Nephron progenitor cell (in vitro differentiated cells): Measurements from ENCODE around the gene LAT.
"Not testable (repeated sequence)": the region's sequence is repeated elsewhere in the genome, so short reads cannot be mapped to it uniquely, and the experiment has no call there.

Experiments
- DNase-seq: peaks from one replicate; pipeline ENCODE4 v3.0.0; 2021
- H3K27ac Mint-ChIP-seq: 2 replicates; pipeline ENCODE4 v1.8.0; 2021; ENCODE audit warnings: mild to moderate bottlenecking, moderate library complexity, mixed read lengths
- H3K27me3 Mint-ChIP-seq: 2 replicates; pipeline ENCODE4 v1.8.0; 2021; ENCODE audit warnings: mild to moderate bottlenecking, low read depth, mixed read lengths; ENCODE audit not compliant: poor library complexity
- H3K36me3 Mint-ChIP-seq: 2 replicates; pipeline ENCODE4 v1.8.0; 2021; ENCODE audit warnings: low read depth, mixed read lengths
- H3K4me1 Mint-ChIP-seq: 2 replicates; pipeline ENCODE4 v1.8.0; 2021; ENCODE audit warnings: mixed read lengths
- H3K4me3 Mint-ChIP-seq: 2 replicates; pipeline ENCODE4 v1.8.0; 2021; ENCODE audit warnings: mild to moderate bottlenecking, moderate library complexity, mixed read lengths
- H3K9me3 Mint-ChIP-seq: 2 replicates; pipeline ENCODE4 v1.8.0; 2021; ENCODE audit warnings: mild to moderate bottlenecking, moderate library complexity, mixed read lengths
- TF ChIP-seq, protein P1 (sequence below): fragments of 200-600 bp; sonication (generic); IDR thresholded peaks from 2 replicates; pipeline ENCODE4 v1.5.0; 2021; ENCODE audit warnings: antibody characterized with exemption

LAT gene

DNA sequence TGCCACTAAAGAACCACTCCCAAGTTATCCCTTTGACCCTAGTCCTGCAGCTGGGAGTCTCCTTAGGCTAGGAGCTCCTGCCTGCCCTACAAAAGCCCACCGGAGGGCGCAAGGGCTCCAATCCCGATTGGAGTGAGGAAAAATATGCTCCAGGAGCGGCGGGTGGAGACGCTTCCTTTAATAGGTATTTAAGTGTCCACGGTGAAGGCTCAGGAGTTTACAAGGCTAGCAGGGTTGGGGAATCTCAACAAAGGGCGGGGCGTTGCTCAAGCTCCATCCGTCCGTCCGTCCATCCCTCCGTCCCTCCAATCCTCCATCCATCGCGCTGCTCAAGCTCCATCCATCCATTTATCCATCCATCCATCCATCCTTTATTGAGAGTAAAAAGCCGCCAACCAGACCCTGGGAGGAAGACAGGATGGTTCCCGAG lies 10.8 kb upstream of the LAT start:
- Mint-ChIP-seq H3K27me3 (peaks cover 3% of the 10 kb centered on the region), H3K4me3 (peak overlapping the region; percentile 93), H3K9me3 (no peaks in the 10 kb centered on the region), H3K27ac (peak overlapping the region; percentile 98), H3K36me3 (peaks cover 5% of the 10 kb centered on the region), H3K4me1 (peaks cover 27% of the 10 kb centered on the region)
- TF ChIP-seq, protein P1, sequence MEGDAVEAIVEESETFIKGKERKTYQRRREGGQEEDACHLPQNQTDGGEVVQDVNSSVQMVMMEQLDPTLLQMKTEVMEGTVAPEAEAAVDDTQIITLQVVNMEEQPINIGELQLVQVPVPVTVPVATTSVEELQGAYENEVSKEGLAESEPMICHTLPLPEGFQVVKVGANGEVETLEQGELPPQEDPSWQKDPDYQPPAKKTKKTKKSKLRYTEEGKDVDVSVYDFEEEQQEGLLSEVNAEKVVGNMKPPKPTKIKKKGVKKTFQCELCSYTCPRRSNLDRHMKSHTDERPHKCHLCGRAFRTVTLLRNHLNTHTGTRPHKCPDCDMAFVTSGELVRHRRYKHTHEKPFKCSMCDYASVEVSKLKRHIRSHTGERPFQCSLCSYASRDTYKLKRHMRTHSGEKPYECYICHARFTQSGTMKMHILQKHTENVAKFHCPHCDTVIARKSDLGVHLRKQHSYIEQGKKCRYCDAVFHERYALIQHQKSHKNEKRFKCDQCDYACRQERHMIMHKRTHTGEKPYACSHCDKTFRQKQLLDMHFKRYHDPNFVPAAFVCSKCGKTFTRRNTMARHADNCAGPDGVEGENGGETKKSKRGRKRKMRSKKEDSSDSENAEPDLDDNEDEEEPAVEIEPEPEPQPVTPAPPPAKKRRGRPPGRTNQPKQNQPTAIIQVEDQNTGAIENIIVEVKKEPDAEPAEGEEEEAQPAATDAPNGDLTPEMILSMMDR = peak; percentile 65
- DNase-seq = peak; percentile 76

DNA sequence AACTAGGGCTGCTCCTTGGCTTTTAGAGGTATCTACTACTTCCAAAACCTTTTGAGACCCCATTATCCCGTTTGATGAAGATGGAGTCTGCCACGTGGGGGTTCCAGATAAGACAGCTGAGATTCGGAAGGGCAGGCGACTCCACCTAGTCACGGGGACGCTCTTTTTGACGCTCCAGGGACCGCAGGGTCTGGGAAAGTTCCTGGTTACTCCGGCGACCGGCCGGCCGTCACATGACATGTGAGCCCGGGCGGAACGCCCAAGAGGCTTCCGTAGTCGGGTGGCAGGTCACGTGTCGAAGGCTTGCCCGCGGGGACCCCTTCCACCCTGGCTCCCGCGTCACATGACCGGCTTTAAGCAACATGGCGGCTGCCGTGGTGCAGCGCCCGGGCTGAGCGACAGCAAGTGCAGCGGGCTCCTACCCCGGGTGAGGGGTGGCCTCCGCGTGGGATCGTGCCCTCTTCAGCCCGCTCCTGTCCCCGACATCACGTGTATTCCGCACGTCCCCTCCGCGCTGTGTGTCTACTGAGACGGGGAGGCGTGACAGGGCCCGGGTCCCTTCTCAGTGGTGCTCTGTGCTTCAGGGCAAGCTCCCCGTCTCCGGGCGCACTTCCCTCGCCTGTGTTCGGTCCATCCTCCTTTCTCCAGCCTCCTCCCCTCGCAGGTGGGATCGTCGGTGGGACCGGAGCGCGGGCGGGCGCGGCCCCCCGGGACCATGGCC lies 10.3 kb upstream of the LAT start, which contains the start of gene SPNS1:
Gene SPNS1 (plus strand): TSS at position 342 of the 721 bp plus-strand sequence. CDS start 374 bp downstream, at position 716.
- Mint-ChIP-seq H3K27me3 (peaks cover 3% of the 10 kb centered on the region), H3K36me3 (peaks cover 5% of the 10 kb centered on the region), H3K4me1 (peaks cover 27% of the 10 kb centered on the region), H3K9me3 (no peaks in the 10 kb centered on the region), H3K4me3 (peak within 1 kb of the TSS; percentile 93), H3K27ac (peak within 1 kb of the TSS; percentile 98)
- TF ChIP-seq, protein P1 = no peak
- DNase-seq = peak; percentile 93

DNA sequence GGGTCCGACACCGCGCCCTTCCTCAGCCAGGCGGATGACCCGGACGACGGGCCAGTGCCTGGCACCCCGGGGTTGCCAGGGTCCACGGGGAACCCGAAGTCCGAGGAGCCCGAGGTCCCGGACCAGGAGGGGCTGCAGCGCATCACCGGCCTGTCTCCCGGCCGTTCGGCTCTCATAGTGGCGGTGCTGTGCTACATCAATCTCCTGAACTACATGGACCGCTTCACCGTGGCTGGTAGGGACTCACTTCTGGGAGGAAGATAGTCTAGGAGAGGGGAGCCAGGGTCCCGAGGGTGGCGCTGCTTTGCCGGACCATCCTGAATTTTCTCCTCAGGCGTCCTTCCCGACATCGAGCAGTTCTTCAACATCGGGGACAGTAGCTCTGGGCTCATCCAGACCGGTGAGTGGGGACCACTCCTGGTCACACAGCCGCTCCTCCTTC lies 9.7 kb upstream of the LAT start:
- TF ChIP-seq, protein P1 = no peak
- Mint-ChIP-seq H3K9me3 (no peaks in the 10 kb centered on the region), H3K27me3 (peaks cover 3% of the 10 kb centered on the region), H3K4me3 (peak overlapping the region; percentile 93), H3K36me3 (peaks cover 5% of the 10 kb centered on the region), H3K4me1 (peaks cover 27% of the 10 kb centered on the region), H3K27ac (no peak overlapping the region)
- peak; percentile 16 for DNase-seq

DNA sequence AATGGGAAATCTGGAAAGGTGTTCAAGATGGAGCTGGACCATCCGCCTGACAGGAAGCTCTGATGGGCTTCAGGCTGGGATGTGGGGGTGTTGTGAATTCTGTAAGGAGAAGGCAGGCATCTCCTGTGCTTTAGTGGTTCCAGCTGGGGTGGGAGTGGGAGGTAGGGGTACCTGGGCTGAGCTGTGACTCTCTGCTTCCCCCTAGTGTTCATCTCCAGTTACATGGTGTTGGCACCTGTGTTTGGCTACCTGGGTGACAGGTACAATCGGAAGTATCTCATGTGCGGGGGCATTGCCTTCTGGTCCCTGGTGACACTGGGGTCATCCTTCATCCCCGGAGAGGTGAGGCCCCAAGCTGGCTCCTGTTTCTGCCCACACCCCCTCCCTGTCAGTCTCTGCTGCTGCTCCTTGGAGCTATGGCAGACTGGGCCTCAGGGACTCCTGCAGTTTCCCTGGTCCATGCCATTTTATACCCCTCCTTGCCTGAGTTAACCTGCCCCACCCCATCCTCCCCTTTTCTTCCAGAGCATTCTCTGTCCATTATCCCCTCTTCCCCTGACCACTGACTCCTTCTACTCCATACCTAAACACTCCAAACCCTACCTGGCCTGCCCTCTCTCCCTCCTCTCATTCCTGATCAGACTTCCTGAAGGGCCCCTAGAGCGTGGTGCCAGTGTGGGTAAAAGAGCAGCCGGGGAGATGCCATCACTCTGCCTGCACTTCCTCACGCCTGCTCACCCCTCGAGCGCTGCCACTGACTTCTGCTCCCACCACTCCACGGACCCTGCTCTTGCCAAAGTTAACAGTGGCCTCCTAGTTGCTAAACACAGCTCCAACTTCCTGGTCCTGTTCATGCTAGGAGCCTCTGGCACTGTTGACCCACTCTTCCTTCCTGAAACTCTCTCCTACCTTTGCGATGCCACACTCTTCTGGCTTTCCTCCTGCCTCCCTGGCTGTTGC lies 6.9 kb upstream of the LAT start:
- peaks cover 27% of the 10 kb centered on the region for H3K4me1 Mint-ChIP-seq
- DNase-seq = peak; percentile 15
- no peak overlapping the region for H3K27ac Mint-ChIP-seq
- H3K36me3 Mint-ChIP-seq = peaks cover 22% of the 10 kb centered on the region
- no peaks in the 10 kb centered on the region for H3K9me3 Mint-ChIP-seq
- H3K27me3 Mint-ChIP-seq = peaks cover 3% of the 10 kb centered on the region
- no peak overlapping the region for H3K4me3 Mint-ChIP-seq
- TF ChIP-seq, protein P1 = peak; percentile 53

DNA sequence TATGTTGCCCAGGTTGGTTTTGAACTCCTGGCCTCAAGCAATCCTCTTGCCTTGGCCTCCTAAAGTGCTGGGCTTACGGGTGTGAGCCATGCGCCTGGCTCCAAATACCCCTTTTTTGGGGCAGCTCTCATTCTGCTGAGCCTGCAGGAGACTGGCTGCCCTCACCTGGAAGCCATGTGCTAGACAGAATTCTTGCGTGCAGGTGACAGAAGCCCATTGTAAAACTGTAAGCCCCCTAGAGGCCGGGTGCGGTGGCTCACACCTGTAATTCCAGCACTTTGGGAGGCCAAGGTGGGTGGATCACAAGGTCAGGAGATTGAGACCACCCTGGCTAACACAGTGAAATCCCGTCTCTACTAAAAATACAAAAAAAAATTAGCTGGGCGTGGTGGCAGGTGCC lies 4.5 kb upstream of the LAT start:
- Mint-ChIP-seq H3K4me1 (peaks cover 12% of the 10 kb centered on the region), H3K36me3 (peaks cover 32% of the 10 kb centered on the region)
- DNase-seq, H3K27me3 Mint-ChIP-seq, H3K9me3 Mint-ChIP-seq, H3K27ac Mint-ChIP-seq, H3K4me3 Mint-ChIP-seq: not testable (repeated sequence)

DNA sequence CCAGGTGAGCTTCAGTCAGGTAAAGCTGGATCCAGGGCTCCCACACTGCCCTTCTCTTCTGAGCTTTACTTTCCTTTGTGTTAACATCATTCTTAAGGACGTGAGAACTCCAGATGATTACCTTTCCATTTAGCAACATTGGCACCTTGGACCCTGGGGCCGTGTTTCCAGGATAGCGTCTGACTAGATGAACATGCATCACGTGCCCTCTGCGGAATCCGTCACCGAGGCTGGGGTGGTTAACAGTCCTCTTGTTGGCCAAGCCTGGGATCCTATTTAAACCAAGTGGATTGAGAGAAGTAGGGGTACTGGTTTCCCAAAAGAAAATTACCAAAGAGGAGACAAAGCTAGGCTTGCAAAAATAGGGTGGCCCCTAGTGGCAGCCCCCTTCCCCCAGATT lies 3.9 kb upstream of the LAT start:
- peaks cover 3% of the 10 kb centered on the region for H3K27me3 Mint-ChIP-seq
- peaks cover 32% of the 10 kb centered on the region for H3K36me3 Mint-ChIP-seq
- H3K4me1 Mint-ChIP-seq = peaks cover 6% of the 10 kb centered on the region
- TF ChIP-seq, protein P1 = no peak
- no peak overlapping the region for H3K4me3 Mint-ChIP-seq
- H3K27ac Mint-ChIP-seq = no peak overlapping the region
- no peaks in the 10 kb centered on the region for H3K9me3 Mint-ChIP-seq
- DNase-seq = no peak
